Measurements from ENCODE around the gene PRKRA. TPM values are rescaled to one million over a fixed set of nuclear protein-coding genes. Genes with fewer than 3 reads are reported as not detected.
A peak's percentile ranks its signal among the peaks of the same experiment; 100 is the strongest.

Gene PRKRA
- total RNA-seq, 2 donors from 2014 or later: 21.5 to 35.9 TPM

DNA sequence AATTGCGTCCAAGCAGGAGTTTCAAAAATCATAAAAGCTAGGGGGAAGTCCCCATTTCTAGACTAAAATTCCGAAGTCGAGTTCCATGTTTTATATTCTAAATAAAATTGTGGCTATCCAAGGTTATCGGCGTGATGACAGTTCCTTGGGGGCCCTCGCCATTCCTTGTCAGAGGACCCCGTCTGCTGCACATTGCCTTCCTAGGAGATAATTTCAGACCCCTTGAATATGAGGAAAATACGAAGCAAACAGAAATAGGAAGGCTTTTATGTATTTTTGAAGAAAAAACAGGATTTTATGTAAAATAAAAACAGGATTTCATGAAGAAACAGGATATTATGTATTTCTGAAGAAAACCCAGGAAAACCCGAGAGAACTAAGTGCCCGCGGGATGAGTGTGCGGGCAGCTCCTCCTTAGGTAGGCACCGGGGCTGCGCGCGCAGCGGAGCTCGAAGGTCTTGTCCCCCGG is 28.8 kb upstream of the PRKRA start:
- H3K27me3 ChIP-seq: no peaks in the 10 kb centered on the region
- no peak for ATAC-seq
- H3K9me3 ChIP-seq: no peaks in the 10 kb centered on the region
- intact Hi-C loops (cut with DNase I): no loop called here
- no peak overlapping the region for H3K4me3 ChIP-seq
- no peaks in the 10 kb centered on the region for H3K36me3 ChIP-seq (replicated peaks in 1 of 2; ENCODE audit: insufficient read depth in 1 of 2, low read depth in 2 of 2)
- TF ChIP-seq, protein P1, sequence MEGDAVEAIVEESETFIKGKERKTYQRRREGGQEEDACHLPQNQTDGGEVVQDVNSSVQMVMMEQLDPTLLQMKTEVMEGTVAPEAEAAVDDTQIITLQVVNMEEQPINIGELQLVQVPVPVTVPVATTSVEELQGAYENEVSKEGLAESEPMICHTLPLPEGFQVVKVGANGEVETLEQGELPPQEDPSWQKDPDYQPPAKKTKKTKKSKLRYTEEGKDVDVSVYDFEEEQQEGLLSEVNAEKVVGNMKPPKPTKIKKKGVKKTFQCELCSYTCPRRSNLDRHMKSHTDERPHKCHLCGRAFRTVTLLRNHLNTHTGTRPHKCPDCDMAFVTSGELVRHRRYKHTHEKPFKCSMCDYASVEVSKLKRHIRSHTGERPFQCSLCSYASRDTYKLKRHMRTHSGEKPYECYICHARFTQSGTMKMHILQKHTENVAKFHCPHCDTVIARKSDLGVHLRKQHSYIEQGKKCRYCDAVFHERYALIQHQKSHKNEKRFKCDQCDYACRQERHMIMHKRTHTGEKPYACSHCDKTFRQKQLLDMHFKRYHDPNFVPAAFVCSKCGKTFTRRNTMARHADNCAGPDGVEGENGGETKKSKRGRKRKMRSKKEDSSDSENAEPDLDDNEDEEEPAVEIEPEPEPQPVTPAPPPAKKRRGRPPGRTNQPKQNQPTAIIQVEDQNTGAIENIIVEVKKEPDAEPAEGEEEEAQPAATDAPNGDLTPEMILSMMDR (IDR thresholded peaks at IDR 0.05): no peak
- no peak for TF ChIP-seq POLR2A (IDR thresholded peaks at IDR 0.05)
- H3K27ac ChIP-seq: peak overlapping the region; percentile 92 to 98 (median 96)
- peaks cover 50% of the 10 kb centered on the region for H3K4me1 ChIP-seq
- WGBS, 2 donors: 25 to 27% methylated on average over 19 of the region's 19 CpGs
- no peak for DNase-seq

DNA sequence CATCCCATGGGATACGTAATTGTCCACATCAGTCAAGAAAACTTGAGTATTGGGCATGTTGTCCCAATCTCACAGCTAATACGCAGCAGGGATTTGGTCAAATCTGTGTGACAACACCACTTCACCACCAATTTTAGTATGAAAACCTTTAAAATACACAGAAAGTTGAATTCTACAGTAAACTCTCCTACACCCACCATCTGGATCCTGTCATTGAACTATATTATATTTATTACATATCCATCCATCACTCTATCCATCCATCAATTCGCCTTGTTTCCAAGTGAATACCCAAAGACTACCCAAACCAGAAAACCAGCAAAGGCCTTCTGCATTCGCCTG is 28.3 kb upstream of the PRKRA start:
- peak overlapping the region; percentile 92 to 98 (median 96) for H3K27ac ChIP-seq
- intact Hi-C loops (cut with DNase I): no loop called here
- no peaks in the 10 kb centered on the region for H3K9me3 ChIP-seq
- no peak for TF ChIP-seq POLR2A (IDR thresholded peaks at IDR 0.05)
- TF ChIP-seq, protein P1 (IDR thresholded peaks at IDR 0.05): peak in 1 of 7 experiments; percentile 6
- no peaks in the 10 kb centered on the region for H3K27me3 ChIP-seq
- peak overlapping the region in 1 of 2 donors; percentile 60 for H3K4me3 ChIP-seq
- ATAC-seq: no peak
- no peak for DNase-seq
- peaks cover 44% of the 10 kb centered on the region for H3K4me1 ChIP-seq
- no peaks in the 10 kb centered on the region for H3K36me3 ChIP-seq (replicated peaks in 1 of 2; ENCODE audit: insufficient read depth in 1 of 2, low read depth in 2 of 2)
- 46 to 51% methylated on average over 4 of the region's 4 CpGs for WGBS, 2 donors

DNA sequence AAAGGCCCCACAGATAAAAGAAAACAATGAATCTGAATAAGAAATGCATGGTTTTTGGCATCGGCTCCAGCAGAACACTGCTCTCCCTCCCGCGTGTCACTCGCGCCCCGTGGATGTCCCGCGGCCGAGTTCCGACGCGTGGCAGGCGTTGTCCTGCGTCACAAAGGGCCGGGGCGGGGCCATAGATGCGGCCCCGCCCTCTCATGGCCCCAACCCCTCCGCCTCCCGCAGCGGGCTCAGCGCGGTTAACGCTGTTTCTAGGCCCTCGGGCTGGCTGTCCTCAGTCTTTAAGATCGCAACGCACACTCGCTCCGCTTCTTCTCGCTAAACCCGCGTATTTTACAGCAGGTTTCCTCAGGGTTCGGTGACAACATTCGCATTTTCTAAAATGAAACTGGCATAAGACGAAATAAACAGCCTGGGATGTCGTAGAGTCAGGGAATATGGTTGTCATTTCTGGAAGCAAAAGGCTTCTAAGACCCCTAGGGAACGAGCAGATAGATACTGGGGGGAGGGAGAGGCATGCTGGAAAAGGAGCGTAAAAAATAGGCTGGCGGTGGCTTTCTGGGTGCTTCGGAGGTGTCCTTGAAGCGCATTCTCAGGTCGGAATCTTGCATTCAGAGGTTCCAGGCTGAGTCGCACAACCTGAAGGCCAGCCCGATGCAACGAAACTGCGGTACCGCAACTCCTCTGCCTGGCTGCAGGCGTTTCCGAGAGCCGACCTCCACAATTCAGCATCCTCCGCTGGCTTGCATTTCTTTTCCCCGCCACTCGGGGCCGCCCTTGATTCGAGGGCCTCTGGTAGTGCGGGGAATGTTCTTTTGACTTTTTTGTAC is 27.7 kb upstream of the PRKRA start, which contains the start of gene FKBP7:
Gene FKBP7 (minus strand): TSS at position 162 of the 836 bp plus-strand sequence. CDS start 101 bp downstream, at position 61.
- TF ChIP-seq POLR2A (IDR thresholded peaks at IDR 0.05): peak; percentile 53 to 83 (median 82)
- TF ChIP-seq, protein P1 (IDR thresholded peaks at IDR 0.05): peak; percentile 41 to 74 (median 60)
- WGBS, 2 donors: 0 to 1% methylated on average over 38 to 56 of the region's 56 CpGs
- Histone ChIP-seq H3K4me1 (peaks cover 39% of the 10 kb centered on the region), H3K4me3 (peak within 1 kb of the TSS; percentile 60 to 63), H3K27me3 (no peaks in the 10 kb centered on the region), H3K36me3 (replicated peaks in 1 of 2; ENCODE audit: insufficient read depth in 1 of 2, low read depth in 2 of 2) (no peaks in the 10 kb centered on the region), H3K9me3 (no peaks in the 10 kb centered on the region), H3K27ac (peak within 1 kb of the TSS; percentile 92 to 98 (median 96))
- intact Hi-C loops (cut with DNase I): no loop called here
- ATAC-seq (peak; percentile 70), DNase-seq (peak; percentile 80 to 88 (median 83))

DNA sequence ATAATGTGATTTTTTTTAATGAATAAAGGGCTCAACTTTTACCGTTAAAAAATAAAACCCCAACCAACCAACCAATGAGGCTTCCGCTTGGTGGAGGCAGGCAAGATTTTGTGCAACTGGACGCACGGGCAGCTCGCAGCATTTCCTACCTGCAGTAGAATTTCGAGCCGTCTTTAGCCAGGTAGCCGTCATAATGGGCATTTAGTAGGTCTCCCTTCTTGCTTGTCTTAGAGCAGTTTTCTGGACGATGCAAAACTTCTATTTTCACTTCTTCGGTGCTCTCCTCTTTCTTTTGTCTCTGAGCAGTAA is 27.1 kb upstream of the PRKRA start:
- 1% methylated on average over 10 of the region's 10 CpGs for WGBS, 2 donors
- Histone ChIP-seq H3K27ac (peak overlapping the region; percentile 92 to 98 (median 96)), H3K9me3 (no peaks in the 10 kb centered on the region), H3K27me3 (no peaks in the 10 kb centered on the region), H3K4me3 (peak overlapping the region; percentile 60 to 63), H3K4me1 (peaks cover 35% of the 10 kb centered on the region), H3K36me3 (replicated peaks in 1 of 2; ENCODE audit: insufficient read depth in 1 of 2, low read depth in 2 of 2) (no peaks in the 10 kb centered on the region)
- intact Hi-C loops (cut with DNase I): no loop called here
- no peak for TF ChIP-seq POLR2A (IDR thresholded peaks at IDR 0.05)
- TF ChIP-seq, protein P1 (IDR thresholded peaks at IDR 0.05): no peak
- ATAC-seq (no peak), DNase-seq (peak in 3 of 4 donors; percentile 18 to 27 (median 18))

All from body of pancreas (tissue), 4 donors.